OCI-LY7 (cell line): ENCODE results near the gene SYN1.

Source experiments
- CTCF ChIP-seq: fragments of 200-600 bp; sonication (generic); conservative IDR thresholded peaks from 2 replicates; pipeline ENCODE4 v1.5.1; 2014; ENCODE audit warnings: mild to moderate bottlenecking, antibody characterized with exemption, low read length, moderate library complexity, mixed read lengths
- EZH2phosphoT487 ChIP-seq: fragments of 200-600 bp; sonication (generic); IDR thresholded peaks from 2 replicates; pipeline ENCODE4 v1.6.1; 2018; ENCODE audit warnings: low read depth, borderline replicate concordance, mild to moderate bottlenecking, mixed run types, antibody characterized with exemption, low read length, moderate library complexity, mixed read lengths

DNA sequence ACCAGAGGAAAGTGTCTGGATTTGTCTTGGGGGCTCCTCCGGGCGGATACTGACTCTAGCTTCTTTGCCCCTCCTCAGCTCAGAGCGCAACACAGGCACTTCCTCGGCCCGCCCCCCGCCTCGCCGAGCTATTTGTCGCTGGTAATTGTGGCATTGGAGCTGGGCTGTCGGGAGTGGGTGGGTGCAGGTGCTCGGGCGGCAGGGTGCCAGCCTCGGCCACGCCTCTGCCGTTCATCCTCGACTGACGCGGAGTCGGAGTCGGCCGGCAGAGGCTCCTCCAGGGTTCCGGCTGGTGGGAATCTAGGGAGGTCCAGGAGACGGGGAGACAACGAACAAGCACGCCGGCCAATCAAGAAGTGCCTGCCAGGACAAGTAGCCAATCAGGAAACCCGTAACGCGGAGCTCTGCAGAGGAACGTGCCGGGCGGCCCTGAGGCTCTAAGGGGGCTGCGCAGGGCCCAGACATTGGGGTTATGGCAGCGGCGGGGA, 3.9 kb upstream of the SYN1 start:
- no peak for TF ChIP-seq CTCF
- no peak for TF ChIP-seq EZH2phosphoT487
